Adrenal gland (tissue), 5 donors: Measurements from ENCODE around the gene ZFYVE21.

Experiments
- CTCF ChIP-seq, 6 experiments: fragments of 450-650 bp in 4 of 6; fragments of 200-600 bp in 2 of 6; sonication (generic) in 1 of 6; IDR thresholded peaks; 1 replicate in 5 of 6; 2 replicates in 1 of 6; pipeline versions ENCODE4 v1.5.1 to v1.8.0; 2016 to 2021; ENCODE audit warnings: antibody characterized with exemption in 6 of 6, mild to moderate bottlenecking in 2 of 6, moderate library complexity in 1 of 6
- POLR2A ChIP-seq, 2 donors: fragments of 450-650 bp; IDR thresholded peaks; one replicate each; pipeline ENCODE4 v1.6.1; 2017; ENCODE audit warnings: antibody characterized with exemption in 2 of 2, mild to moderate bottlenecking in 2 of 2, moderate library complexity in 1 of 2
- donor health status: DM: no; HTN: no; CAD: no.

GRCh38 chr14:103731916-103732867 is 16.6 kb downstream of the ZFYVE21 start:
- TF ChIP-seq CTCF (IDR thresholded peaks at IDR 0.05), result no peak
- no peak for TF ChIP-seq POLR2A (IDR thresholded peaks at IDR 0.05)
